ENCODE measurements around the gene TMEM178B. TPM values are rescaled to one million over a fixed set of nuclear protein-coding genes. Genes with fewer than 3 reads are reported as not detected.

The TMEM178B gene
- total and polyA plus RNA-seq, 2 donors (not counting 1 experiment from before 2014, with no cell fraction given), result 0.28 to 0.96 TPM

DNA sequence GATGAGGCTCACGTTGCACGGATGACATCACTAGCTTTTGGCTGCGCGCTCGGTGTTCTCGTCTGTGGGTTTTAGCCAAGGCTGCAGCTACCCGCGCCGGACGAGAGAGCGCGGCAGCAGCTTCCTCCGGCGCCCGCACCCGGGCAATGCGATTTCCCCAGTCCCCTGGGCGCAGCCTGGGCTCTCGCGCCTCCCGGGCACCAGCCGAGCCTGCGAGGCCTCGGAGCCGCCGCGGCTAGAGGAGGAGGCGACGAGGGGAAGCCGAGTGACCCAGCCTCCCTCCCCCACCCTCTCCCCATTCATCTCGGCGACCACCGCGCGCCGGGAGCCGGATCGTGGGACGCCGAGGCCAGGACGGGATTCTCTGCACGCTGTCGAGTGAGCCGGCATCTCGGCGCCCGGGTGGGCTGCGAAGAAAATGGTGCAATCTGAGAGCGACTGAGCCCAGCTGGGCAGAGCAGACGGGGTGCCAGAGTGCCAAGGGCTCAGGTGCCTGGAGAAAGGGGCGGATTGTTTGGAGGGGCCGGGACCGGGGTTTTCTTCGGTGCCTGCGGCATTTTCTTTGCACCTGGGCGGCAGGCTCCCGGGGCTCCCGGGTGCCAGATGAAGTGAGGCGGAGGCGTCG lies 1.2 kb upstream of the TMEM178B start:
- H3K27me3 ChIP-seq (replicated peaks in 1 of 4; ENCODE audit: control extremely low read depth in 1 of 4, control insufficient read depth in 3 of 4, insufficient read depth in 4 of 4, low read length in 3 of 4), result peaks cover 0 to 53% (median 33%) of the 10 kb centered on the region in 4 experiments
- WGBS (ENCODE audit: insufficient coverage), result 2% methylated on average over 61 of the region's 61 CpGs
- no peaks in the 10 kb centered on the region for H3K36me3 ChIP-seq (replicated peaks in 1 of 2; ENCODE audit: control extremely low read depth in 1 of 2, control insufficient read depth in 1 of 2, extremely low read depth in 1 of 2, insufficient read depth in 2 of 2, low read length in 1 of 2)
- ATAC-seq (ENCODE audit: low read depth) (no peak), DNase-seq (peak; percentile 31)
- Mint-ChIP-seq H3K27me3 (peaks cover 41% of the 10 kb centered on the region), H3K4me3 (peak overlapping the region; percentile 85), H3K27ac (no peak overlapping the region), H3K4me1 (peaks cover 25% of the 10 kb centered on the region), H3K9me3 (ENCODE audit: insufficient read depth) (no peaks in the 10 kb centered on the region)
- peak overlapping the region in 1 of 5 experiments; percentile 51 for H3K4me3 ChIP-seq (ENCODE audit: control extremely low read depth in 1 of 5, extremely low read depth in 1 of 5, insufficient read depth in 1 of 5, low read depth in 2 of 5, low read length in 4 of 5)
- ChIA-PET CTCF (interaction anchor here (0.8 to 1.1 kb wide), 2 partner anchors 461 to 577 kb away, joined by 3 read pairs; no protein-coding TSS in a partner anchor), POLR2A (no interaction called here)
- intact Hi-C loops (cut with micrococcal nuclease), result no loop called here
- peaks cover 0 to 9% (median 0%) of the 10 kb centered on the region in 3 donors for H3K9me3 ChIP-seq (ENCODE audit: control extremely low read depth in 1 of 3, control insufficient read depth in 2 of 3, insufficient read depth in 1 of 3, low read length in 2 of 3)
- no peaks in the 10 kb centered on the region for H4K20me1 ChIP-seq (ENCODE audit: control insufficient read depth, insufficient read depth, low read length, poor library complexity, severe bottlenecking)
- H3K79me2 ChIP-seq (ENCODE audit: control insufficient read depth, insufficient read depth, low read length), result no peaks in the 10 kb centered on the region
- no peak overlapping the region for H3K9ac ChIP-seq (ENCODE audit: low read length)
- peaks cover 32 to 35% of the 10 kb centered on the region in 2 donors for H3K4me1 ChIP-seq (ENCODE audit: control insufficient read depth in 2 of 2, insufficient read depth in 2 of 2, low read length in 2 of 2)
- H2AFZ ChIP-seq (ENCODE audit: insufficient read depth, low read depth, low read length, poor library complexity, severe bottlenecking), result no peak overlapping the region
- peak overlapping the region; percentile 79 for H3K4me2 ChIP-seq (replicated peaks; ENCODE audit: low read depth, low read length, poor library complexity, severe bottlenecking)
- no peak for TF ChIP-seq EZH2 (IDR thresholded peaks at IDR 0.05; ENCODE audit: borderline replicate concordance, insufficient read depth, low read depth, low read length, poor library complexity, severe bottlenecking)
- TF ChIP-seq, protein P1, sequence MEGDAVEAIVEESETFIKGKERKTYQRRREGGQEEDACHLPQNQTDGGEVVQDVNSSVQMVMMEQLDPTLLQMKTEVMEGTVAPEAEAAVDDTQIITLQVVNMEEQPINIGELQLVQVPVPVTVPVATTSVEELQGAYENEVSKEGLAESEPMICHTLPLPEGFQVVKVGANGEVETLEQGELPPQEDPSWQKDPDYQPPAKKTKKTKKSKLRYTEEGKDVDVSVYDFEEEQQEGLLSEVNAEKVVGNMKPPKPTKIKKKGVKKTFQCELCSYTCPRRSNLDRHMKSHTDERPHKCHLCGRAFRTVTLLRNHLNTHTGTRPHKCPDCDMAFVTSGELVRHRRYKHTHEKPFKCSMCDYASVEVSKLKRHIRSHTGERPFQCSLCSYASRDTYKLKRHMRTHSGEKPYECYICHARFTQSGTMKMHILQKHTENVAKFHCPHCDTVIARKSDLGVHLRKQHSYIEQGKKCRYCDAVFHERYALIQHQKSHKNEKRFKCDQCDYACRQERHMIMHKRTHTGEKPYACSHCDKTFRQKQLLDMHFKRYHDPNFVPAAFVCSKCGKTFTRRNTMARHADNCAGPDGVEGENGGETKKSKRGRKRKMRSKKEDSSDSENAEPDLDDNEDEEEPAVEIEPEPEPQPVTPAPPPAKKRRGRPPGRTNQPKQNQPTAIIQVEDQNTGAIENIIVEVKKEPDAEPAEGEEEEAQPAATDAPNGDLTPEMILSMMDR (IDR thresholded peaks at IDR 0.05), result no peak
- no peak overlapping the region for H3K27ac ChIP-seq (ENCODE audit: low read length in 2 of 2)

DNA sequence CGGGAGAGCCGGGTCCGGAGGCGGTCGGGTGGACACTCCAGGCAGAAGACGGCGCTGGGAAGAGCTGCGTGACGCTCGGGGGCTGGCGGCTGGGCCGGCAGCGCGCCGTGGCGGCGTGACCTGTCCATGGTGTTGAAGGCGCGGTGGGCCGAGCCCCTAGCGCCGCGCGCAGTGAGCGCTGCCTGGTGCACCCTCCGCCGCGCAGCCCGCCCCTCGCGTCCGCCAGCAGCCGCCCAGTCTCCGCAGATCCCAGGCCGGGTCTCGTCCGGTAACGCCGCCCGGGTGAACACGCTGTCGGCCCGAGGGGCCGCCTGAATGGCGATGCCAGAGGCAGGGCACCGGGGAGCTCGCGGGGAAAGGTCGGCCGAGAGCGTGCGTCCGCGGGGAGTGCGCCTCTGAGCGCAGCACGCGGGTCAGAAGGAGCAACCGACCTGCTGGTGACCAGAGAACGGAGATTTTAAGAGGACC lies 657 bp upstream of the TMEM178B start:
- H3K27ac Mint-ChIP-seq, result no peak overlapping the region
- peaks cover 40% of the 10 kb centered on the region for H3K27me3 Mint-ChIP-seq
- CTCF ChIA-PET, result no interaction called here
- no peak overlapping the region for H3K27ac ChIP-seq (ENCODE audit: low read length in 2 of 2)
- TF ChIP-seq, protein P1 (IDR thresholded peaks at IDR 0.05), result no peak
- no peak for TF ChIP-seq EZH2 (IDR thresholded peaks at IDR 0.05; ENCODE audit: borderline replicate concordance, insufficient read depth, low read depth, low read length, poor library complexity, severe bottlenecking)
- POLR2A ChIA-PET, result no interaction called here
- peak overlapping the region; percentile 63 for H3K9ac ChIP-seq (ENCODE audit: low read length)
- peaks cover 25% of the 10 kb centered on the region for H3K4me1 Mint-ChIP-seq
- intact Hi-C loops (cut with micrococcal nuclease), result no loop called here
- H3K4me3 ChIP-seq (ENCODE audit: control extremely low read depth in 1 of 5, extremely low read depth in 1 of 5, insufficient read depth in 1 of 5, low read depth in 2 of 5, low read length in 4 of 5), result peak overlapping the region in 3 of 5 experiments; percentile 42 to 56 (median 51)
- H3K4me2 ChIP-seq (replicated peaks; ENCODE audit: low read depth, low read length, poor library complexity, severe bottlenecking), result peak overlapping the region; percentile 79
- ATAC-seq (ENCODE audit: low read depth) (peak; percentile 14), DNase-seq (no peak)
- no peaks in the 10 kb centered on the region for H3K79me2 ChIP-seq (ENCODE audit: control insufficient read depth, insufficient read depth, low read length)
- peak overlapping the region; percentile 73 for H3K4me3 Mint-ChIP-seq
- WGBS (ENCODE audit: insufficient coverage), result 1% methylated on average over 60 of the region's 60 CpGs
- H2AFZ ChIP-seq (ENCODE audit: insufficient read depth, low read depth, low read length, poor library complexity, severe bottlenecking), result peak overlapping the region; percentile 72
- peaks cover 0 to 55% (median 34%) of the 10 kb centered on the region in 4 experiments for H3K27me3 ChIP-seq (replicated peaks in 1 of 4; ENCODE audit: control extremely low read depth in 1 of 4, control insufficient read depth in 3 of 4, insufficient read depth in 4 of 4, low read length in 3 of 4)
- H3K36me3 ChIP-seq (replicated peaks in 1 of 2; ENCODE audit: control extremely low read depth in 1 of 2, control insufficient read depth in 1 of 2, extremely low read depth in 1 of 2, insufficient read depth in 2 of 2, low read length in 1 of 2), result no peaks in the 10 kb centered on the region
- no peaks in the 10 kb centered on the region for H4K20me1 ChIP-seq (ENCODE audit: control insufficient read depth, insufficient read depth, low read length, poor library complexity, severe bottlenecking)
- H3K9me3 Mint-ChIP-seq (ENCODE audit: insufficient read depth), result no peaks in the 10 kb centered on the region
- peaks cover 32 to 35% of the 10 kb centered on the region in 2 donors for H3K4me1 ChIP-seq (ENCODE audit: control insufficient read depth in 2 of 2, insufficient read depth in 2 of 2, low read length in 2 of 2)
- peaks cover 0 to 9% (median 0%) of the 10 kb centered on the region in 3 donors for H3K9me3 ChIP-seq (ENCODE audit: control extremely low read depth in 1 of 3, control insufficient read depth in 2 of 3, insufficient read depth in 1 of 3, low read length in 2 of 3)

Data from B cell (primary cell).